ENCODE results near the gene NR2F1-AS1.
"Not testable (repeated sequence)": the region's sequence is repeated elsewhere in the genome, so short reads cannot be mapped to it uniquely, and the experiment has no call there.

The NR2F1-AS1 gene

GRCh38 chr5:93510626-93511380, 70.2 kb downstream of the NR2F1-AS1 start:
- no peak for DNase-seq (ENCODE audit: extremely low spot score)
- ChIA-PET POLR2A (no interaction called here), CTCF (no interaction called here)
- TF ChIP-seq LEF1 (IDR thresholded peaks at IDR 0.05; ENCODE audit: borderline replicate concordance), result no peak
- no peak for TF ChIP-seq SP1 (IDR thresholded peaks at IDR 0.05)
- no peak for TF ChIP-seq L3MBTL2 (conservative IDR thresholded peaks at IDR 0.05)
- TF ChIP-seq PKNOX1 (IDR thresholded peaks at IDR 0.05), result no peak
- no peak for TF ChIP-seq BHLHE40 (IDR thresholded peaks at IDR 0.05; ENCODE audit: borderline replicate concordance)
- no peak for TF ChIP-seq CTBP1 (IDR thresholded peaks at IDR 0.05; ENCODE audit: borderline replicate concordance)
- no peak for TF ChIP-seq ELF4 (IDR thresholded peaks at IDR 0.05)
- no peak for TF ChIP-seq SUZ12 (IDR thresholded peaks at IDR 0.05)
- no peak for TF ChIP-seq TARDBP (IDR thresholded peaks at IDR 0.05)
- no peak for TF ChIP-seq FOXM1 (IDR thresholded peaks at IDR 0.05; ENCODE audit: borderline replicate concordance)
- TF ChIP-seq NFRKB (IDR thresholded peaks at IDR 0.05), result no peak
- TF ChIP-seq HDGF (IDR thresholded peaks at IDR 0.05; ENCODE audit: borderline replicate concordance), result no peak
- TF ChIP-seq FOXK2 (IDR thresholded peaks at IDR 0.05), result no peak
- no peak for TF ChIP-seq ARNT (IDR thresholded peaks at IDR 0.05)
- TF ChIP-seq FOXA1 (IDR thresholded peaks at IDR 0.05), result no peak
- TF ChIP-seq ZNF384 (IDR thresholded peaks at IDR 0.05), result no peak

- POLR2A ChIA-PET; CTCF ChIA-PET; DNase-seq (ENCODE audit: extremely low spot score): not testable (repeated sequence)
These were observed 75.5 kb downstream of the NR2F1-AS1 start for GRCh38 chr5:93505553-93505952.

GRCh38 chr5:93503598-93504067, 77.4 kb downstream of the NR2F1-AS1 start:
- POLR2A ChIA-PET, result no interaction called here
- TF ChIP-seq FOXA1 (IDR thresholded peaks at IDR 0.05) (no peak), ELF4 (IDR thresholded peaks at IDR 0.05) (no peak), ZNF384 (IDR thresholded peaks at IDR 0.05) (no peak), L3MBTL2 (conservative IDR thresholded peaks at IDR 0.05) (no peak), TARDBP (IDR thresholded peaks at IDR 0.05) (no peak), FOXM1 (IDR thresholded peaks at IDR 0.05; ENCODE audit: borderline replicate concordance) (no peak)
- no peak for DNase-seq (ENCODE audit: extremely low spot score)
- CTCF ChIA-PET, result no interaction called here

GRCh38 chr5:93497096-93497495, 83.9 kb downstream of the NR2F1-AS1 start:
- ChIA-PET POLR2A (no interaction called here), CTCF (no interaction called here)
- no peak for DNase-seq (ENCODE audit: extremely low spot score)
- TF ChIP-seq FOXK2 (IDR thresholded peaks at IDR 0.05), result no peak
- TF ChIP-seq SUZ12 (IDR thresholded peaks at IDR 0.05), result no peak
- no peak for TF ChIP-seq BHLHE40 (IDR thresholded peaks at IDR 0.05; ENCODE audit: borderline replicate concordance)
- no peak for TF ChIP-seq FOXA1 (IDR thresholded peaks at IDR 0.05)
- TF ChIP-seq ARNT (IDR thresholded peaks at IDR 0.05), result no peak

GRCh38 chr5:93479982-93480509, 101.0 kb downstream of the NR2F1-AS1 start:
- TF ChIP-seq PKNOX1 (IDR thresholded peaks at IDR 0.05) (no peak), LEF1 (IDR thresholded peaks at IDR 0.05; ENCODE audit: borderline replicate concordance) (no peak), CTBP1 (IDR thresholded peaks at IDR 0.05; ENCODE audit: borderline replicate concordance) (no peak), BHLHE40 (IDR thresholded peaks at IDR 0.05; ENCODE audit: borderline replicate concordance) (no peak), HDGF (IDR thresholded peaks at IDR 0.05; ENCODE audit: borderline replicate concordance) (no peak), NFRKB (IDR thresholded peaks at IDR 0.05) (no peak), L3MBTL2 (conservative IDR thresholded peaks at IDR 0.05) (no peak), ARNT (IDR thresholded peaks at IDR 0.05) (no peak), SP1 (IDR thresholded peaks at IDR 0.05) (no peak), FOXM1 (IDR thresholded peaks at IDR 0.05; ENCODE audit: borderline replicate concordance) (no peak), ELF4 (IDR thresholded peaks at IDR 0.05) (no peak), FOXK2 (IDR thresholded peaks at IDR 0.05) (no peak), SUZ12 (IDR thresholded peaks at IDR 0.05) (no peak), FOXA1 (IDR thresholded peaks at IDR 0.05) (no peak), TARDBP (IDR thresholded peaks at IDR 0.05) (no peak), ZNF384 (IDR thresholded peaks at IDR 0.05) (no peak)
- ChIA-PET POLR2A (no interaction called here), CTCF (no interaction called here)
- no peak for DNase-seq (ENCODE audit: extremely low spot score)

GRCh38 chr5:93477816-93478215, 103.2 kb downstream of the NR2F1-AS1 start:
- DNase-seq (ENCODE audit: extremely low spot score), result no peak
- CTCF ChIA-PET, result no interaction called here
- TF ChIP-seq ELF4 (IDR thresholded peaks at IDR 0.05), result no peak
- TF ChIP-seq HDGF (IDR thresholded peaks at IDR 0.05; ENCODE audit: borderline replicate concordance), result no peak
- no peak for TF ChIP-seq FOXA1 (IDR thresholded peaks at IDR 0.05)
- no peak for TF ChIP-seq FOXK2 (IDR thresholded peaks at IDR 0.05)
- TF ChIP-seq ARNT (IDR thresholded peaks at IDR 0.05), result no peak
- TF ChIP-seq ZNF384 (IDR thresholded peaks at IDR 0.05), result no peak
- TF ChIP-seq SP1 (IDR thresholded peaks at IDR 0.05), result no peak
- no peak for TF ChIP-seq CTBP1 (IDR thresholded peaks at IDR 0.05; ENCODE audit: borderline replicate concordance)
- TF ChIP-seq LEF1 (IDR thresholded peaks at IDR 0.05; ENCODE audit: borderline replicate concordance), result no peak
- no peak for TF ChIP-seq L3MBTL2 (conservative IDR thresholded peaks at IDR 0.05)
- TF ChIP-seq TARDBP (IDR thresholded peaks at IDR 0.05), result no peak
- TF ChIP-seq PKNOX1 (IDR thresholded peaks at IDR 0.05), result no peak
- no peak for TF ChIP-seq BHLHE40 (IDR thresholded peaks at IDR 0.05; ENCODE audit: borderline replicate concordance)
- no peak for TF ChIP-seq FOXM1 (IDR thresholded peaks at IDR 0.05; ENCODE audit: borderline replicate concordance)
- TF ChIP-seq SUZ12 (IDR thresholded peaks at IDR 0.05), result no peak
- TF ChIP-seq NFRKB (IDR thresholded peaks at IDR 0.05), result no peak
- POLR2A ChIA-PET, result no interaction called here
